ENCODE measurements around the gene PTGDR.

Gene PTGDR

DNA sequence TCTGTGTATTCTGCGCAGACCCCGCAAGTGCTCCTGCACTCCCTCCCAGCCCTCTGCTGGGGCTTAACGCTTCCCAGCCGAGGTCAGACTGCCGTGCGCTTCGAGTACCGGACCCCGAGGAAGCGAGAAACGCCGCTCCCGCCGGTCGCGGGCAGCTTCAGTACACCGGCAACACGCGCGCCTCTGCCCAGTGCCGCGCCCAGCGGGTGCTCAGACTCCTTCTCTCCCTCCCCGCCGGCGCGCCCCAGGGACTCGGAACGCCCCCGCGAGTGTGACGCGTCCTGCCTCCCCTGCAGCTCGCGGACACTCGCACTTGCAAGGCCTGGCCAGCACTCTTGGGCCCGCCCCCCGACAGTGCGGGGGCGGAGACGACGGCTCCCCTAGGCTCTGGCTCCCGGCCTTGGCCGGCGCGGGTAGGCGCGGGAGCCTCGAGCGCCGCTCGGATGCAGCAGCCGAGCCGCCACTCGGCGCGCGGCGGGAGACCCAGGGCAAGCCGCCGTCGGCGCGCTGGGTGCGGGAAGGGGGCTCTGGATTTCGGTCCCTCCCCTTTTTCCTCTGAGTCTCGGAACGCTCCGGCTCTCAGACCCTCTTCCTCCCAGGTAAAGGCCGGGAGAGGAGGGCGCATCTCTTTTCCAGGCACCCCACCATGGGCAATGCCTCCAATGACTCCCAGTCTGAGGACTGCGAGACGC is 46.6 kb downstream of the PTGDR start, which contains the start of gene PTGER2:
Gene PTGER2, plus strand, starts transcription at position 410 of the 692 bp plus-strand sequence. Its CDS starts 237 bp downstream, at position 647.
- peak; percentile 78 for DNase-seq

DNA sequence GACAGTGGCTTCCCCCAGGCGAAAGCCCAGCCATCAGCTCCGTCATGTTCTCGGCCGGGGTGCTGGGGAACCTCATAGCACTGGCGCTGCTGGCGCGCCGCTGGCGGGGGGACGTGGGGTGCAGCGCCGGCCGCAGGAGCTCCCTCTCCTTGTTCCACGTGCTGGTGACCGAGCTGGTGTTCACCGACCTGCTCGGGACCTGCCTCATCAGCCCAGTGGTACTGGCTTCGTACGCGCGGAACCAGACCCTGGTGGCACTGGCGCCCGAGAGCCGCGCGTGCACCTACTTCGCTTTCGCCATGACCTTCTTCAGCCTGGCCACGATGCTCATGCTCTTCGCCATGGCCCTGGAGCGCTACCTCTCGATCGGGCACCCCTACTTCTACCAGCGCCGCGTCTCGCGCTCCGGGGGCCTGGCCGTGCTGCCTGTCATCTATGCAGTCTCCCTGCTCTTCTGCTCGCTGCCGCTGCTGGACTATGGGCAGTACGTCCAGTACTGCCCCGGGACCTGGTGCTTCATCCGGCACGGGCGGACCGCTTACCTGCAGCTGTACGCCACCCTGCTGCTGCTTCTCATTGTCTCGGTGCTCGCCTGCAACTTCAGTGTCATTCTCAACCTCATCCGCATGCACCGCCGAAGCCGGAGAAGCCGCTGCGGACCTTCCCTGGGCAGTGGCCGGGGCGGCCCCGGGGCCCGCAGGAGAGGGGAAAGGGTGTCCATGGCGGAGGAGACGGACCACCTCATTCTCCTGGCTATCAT is 47.3 kb downstream of the PTGDR start:
- DNase-seq: peak; percentile 11

DNA sequence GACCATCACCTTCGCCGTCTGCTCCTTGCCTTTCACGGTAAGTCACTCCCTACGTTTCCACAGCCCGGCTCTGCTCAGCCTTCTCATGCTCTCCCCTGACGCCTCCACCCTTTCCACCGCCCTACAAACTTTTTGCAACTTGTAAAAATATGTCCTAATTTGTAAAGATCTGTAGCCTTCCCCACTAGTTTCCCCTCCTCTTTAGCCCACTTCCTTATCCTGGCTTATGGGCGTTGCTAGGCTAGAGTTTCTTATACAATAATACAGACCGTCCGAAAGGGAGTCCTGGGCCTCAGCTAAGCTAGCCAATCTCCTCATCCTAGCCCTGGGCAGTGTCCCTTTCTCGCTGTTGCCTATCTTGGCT is 47.8 kb downstream of the PTGDR start:
- DNase-seq: peak; percentile 35

DNA sequence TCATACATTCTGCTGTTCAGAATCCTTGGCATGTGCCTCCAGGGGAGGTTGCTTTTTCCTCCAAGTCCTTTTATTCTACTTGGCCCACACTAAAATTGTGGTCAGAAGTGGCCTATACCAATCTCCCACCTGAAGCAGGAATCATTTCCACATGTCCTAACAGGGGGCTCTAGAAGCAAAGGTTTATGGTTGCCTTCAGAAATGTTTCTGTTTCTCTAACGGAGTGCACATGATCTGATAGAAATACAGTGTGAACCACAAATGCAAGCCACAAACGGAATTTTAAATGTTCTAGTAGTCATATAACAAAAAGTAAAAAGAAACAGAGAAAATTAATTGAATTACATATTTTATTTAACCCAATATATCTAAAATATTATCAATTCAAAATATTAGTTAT is 50.6 kb downstream of the PTGDR start:
- peak; percentile 20 for DNase-seq

DNA sequence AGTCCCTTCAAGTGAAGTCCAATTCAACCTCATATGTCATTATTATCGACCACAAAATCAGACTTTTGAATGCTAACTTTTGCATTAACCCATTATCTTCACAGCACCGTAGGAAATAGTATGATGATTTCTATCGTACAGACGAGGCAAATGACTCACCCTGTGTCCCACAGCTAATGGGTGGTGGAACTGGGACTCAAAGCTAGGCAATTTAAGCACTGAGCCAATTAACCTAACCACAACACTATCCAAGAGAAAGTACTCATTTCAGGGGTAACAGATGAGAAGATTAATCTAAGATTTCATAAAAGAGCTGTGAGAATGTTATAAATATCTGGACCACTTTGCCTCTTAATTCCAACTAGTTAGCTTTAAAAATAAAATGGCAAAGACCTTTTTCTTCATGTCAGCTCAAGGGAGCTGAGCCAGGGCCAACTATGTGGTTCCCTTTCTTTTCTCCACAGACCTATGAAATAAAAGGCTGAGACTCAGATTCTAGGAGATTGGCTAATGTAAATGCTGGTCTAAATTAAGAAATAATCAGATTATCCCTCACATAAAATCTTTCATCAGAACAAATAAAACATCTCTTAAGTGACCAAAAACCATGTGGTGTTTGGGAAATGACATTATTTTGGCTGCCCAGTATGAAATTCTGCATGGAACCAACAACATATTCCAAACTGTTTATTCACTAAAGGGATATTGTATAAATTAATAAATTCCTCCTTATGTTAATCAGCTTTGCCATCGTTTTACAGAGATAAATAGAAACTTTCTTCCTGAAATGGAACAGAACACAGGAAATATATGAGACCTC is 51.5 kb downstream of the PTGDR start:
- peak; percentile 41 for DNase-seq

DNA sequence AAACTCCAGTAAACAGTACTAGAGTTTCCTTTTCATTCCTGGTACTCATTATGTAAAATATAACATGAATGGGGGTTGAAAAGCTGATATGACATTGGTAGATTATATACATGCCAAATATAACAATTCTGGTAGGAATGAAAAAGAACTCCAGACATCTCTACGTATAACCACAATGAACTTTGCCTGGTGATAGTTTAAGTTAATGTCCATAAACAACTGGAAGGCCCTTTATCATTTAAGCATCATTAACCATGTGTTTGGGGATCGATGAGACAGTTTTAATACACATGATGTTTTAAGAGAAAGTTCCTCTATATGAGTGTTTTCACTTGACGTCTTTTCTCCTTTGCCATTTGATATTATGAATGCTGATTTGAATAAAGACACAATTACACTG is 52.4 kb downstream of the PTGDR start:
- DNase-seq: no peak

DNA sequence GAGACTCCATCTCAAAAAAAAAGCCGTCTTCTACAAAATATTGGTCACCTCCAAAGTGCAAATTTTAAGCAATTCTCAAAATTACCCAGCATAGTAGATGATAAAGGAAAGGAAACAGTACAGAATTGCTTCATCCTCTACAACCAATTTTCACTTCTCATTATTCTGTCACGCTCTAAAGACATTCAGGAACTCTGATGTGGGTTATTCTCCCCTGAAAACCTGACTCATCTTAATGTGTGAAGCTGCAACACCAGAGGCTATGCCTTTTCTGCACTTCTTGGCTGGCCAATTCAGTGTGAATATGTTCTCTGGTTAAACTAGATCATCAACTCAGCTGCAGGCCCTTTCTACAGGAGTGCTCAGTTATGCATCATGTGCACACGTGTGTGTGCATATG is 57.6 kb downstream of the PTGDR start:
- no peak for DNase-seq

DNA sequence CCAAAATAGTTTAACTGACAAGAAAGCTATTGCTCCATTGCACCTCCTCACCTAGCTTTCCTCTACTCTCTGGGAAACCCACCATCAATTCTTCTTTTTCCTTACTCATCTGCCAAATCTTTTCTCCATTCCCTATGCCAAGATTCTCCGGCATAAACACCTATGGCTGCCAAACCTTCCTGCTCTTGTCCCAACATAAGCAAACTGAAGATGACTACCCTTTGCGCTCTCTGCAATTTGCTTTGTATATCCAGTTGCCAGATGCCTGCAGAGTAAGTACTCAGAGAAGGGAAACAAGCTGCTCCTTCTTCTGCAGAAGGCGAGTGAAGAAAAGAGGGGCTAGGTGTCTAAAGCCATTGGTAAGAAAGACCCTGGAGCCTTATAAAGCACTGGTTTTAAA is 58.1 kb downstream of the PTGDR start:
- DNase-seq: no peak

Data from hematopoietic multipotent progenitor cell treated with erythropoietin and hydrocortisone succinate and interleukin-3 and kit ligand, for 8 days (in vitro differentiated cells).